G401 (cell line): ENCODE results near the gene RELCH. TPM values are rescaled to one million over a fixed set of nuclear protein-coding genes. Genes with fewer than 3 reads are reported as not detected.
"Not testable (repeated sequence)": the region's sequence is repeated elsewhere in the genome, so short reads cannot be mapped to it uniquely, and the experiment has no call there.

ENCODE experiments used
- DNase-seq: peaks from one replicate; pipeline ENCODE4 v3.0.0-alpha.2; 2015; ENCODE audit warnings: low spot score
- in situ Hi-C: cut with HindIII; loops from 2 replicates; pipeline ENCODE4 v1.10.0; 2016; ENCODE audit warnings: low sequenced_read_pairs, mixed read lengths
- total RNA-seq: library from RNA; depleted of rRNA; stranded (reverse); fragments of >200 nt; shearing (Covaris generic); gene quantifications from 2 replicates; pipeline ENCODE4 v1.2.3, GENCODE V29; 2014; rRNA removed

RELCH gene
- 29.0 and 31.4 TPM in 2 replicates for total RNA-seq

GRCh38 chr18:62186774-62187542 is at the start of gene RELCH, which contains the start of gene PIGN:
Gene RELCH (plus strand): TSS chr18:62187255. CDS start chr18:62187506, 251 bp downstream.
Gene PIGN (minus strand): TSS chr18:62187056. CDS start chr18:62161353, 25,703 bp downstream.
- DNase-seq = peak; percentile 99
- in situ Hi-C loops = no loop called here

DNA sequence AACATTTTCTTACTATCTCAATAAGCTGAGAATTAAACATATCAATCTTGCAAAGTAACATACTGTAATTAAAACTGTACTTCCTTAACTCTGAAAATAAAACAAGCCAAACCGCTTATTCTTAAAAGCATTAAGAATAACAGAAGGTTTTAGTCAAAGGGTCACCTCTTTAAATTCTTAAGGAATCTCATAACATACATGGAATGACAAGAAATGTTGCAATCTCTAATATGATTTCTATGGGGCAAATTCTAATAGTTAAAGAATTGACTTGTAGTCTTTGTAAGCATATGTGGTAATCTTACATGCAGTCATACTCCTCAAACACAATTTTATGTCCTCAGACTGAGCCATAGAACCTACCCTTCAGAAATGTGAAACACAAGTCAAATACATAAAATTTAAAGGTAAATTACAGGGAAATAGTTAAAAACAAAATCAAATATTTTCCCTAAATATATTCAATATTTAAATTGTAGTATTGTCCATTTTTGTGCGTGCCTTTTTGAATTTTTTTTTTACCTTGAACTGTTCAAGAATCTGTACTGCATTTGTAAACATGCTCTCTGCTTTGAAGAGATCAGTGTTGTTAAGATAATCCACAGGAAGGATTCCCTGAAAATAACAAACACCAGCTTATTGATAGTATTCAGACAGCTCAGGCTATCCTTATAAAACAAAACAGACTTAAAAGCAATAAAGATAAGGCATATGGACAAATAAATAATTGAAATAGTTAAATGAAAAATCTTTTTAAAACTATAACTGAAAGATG is 48.4 kb upstream of the RELCH start:
- no peak for DNase-seq
- in situ Hi-C loops = no loop called here

- no peak for DNase-seq
- in situ Hi-C loops = no loop called here
Observed at GRCh38 chr18:62140259-62140658, 46.8 kb upstream of the RELCH start.

DNA sequence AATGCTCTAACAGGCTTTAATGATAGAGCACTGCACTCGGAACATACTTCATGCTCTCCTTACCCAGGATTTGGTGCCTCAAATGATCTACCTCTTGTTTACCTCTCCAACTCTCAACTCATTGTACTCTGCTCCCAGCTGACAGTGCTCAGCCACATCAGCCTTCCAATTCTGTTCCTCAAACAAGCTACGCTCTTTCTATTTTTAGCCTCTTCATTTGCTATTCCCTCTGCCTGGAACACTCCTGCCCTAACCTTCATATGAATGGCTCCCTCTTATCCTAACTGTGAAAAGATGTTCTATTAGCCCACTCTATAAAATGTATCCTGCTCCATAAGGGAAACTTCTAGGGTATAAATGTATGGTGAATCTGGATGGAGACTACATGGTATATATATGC is 42.7 kb upstream of the RELCH start:
- DNase-seq = no peak
- in situ Hi-C loops = no loop called here

DNA sequence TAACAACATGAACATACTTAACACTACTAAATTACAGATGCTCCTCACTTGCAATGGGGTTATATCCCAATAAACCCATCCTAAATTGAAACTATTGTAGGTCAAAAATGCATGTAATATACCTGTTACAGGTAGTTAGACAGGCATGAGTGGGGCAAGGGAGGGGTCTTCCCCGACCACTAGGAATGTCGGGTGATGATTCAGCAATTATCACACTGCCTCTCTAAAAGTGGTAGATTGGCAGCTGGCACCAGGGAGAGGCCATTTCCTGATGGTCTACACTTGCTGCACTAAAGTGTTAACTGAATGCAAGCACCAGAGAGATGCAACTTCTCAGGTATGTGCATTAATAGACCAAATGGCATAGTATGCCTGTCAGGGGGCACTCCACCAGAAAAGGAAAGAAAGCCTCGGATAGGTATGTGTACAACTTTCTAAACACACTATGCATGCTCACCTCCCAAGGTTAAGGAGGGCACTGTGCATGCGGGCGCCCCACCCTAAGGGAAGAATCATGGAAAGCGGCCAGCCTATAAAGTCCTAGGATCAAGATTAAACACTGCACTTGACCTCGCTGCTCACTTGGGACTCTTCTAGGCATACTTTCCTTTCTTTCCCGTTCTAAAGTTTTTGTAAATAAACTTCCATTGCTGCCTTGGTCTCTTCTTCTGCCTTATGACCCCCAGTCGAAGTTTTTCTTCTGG is 35.8 kb upstream of the RELCH start:
- in situ Hi-C loops = no loop called here
- DNase-seq = no peak

- DNase-seq = no peak
- in situ Hi-C loops = no loop called here
Observed at GRCh38 chr18:62152844-62153243, 34.2 kb upstream of the RELCH start.

- DNase-seq = no peak
- in situ Hi-C loops = no loop called here
Observed at GRCh38 chr18:62157843-62158242, 29.2 kb upstream of the RELCH start.

DNA sequence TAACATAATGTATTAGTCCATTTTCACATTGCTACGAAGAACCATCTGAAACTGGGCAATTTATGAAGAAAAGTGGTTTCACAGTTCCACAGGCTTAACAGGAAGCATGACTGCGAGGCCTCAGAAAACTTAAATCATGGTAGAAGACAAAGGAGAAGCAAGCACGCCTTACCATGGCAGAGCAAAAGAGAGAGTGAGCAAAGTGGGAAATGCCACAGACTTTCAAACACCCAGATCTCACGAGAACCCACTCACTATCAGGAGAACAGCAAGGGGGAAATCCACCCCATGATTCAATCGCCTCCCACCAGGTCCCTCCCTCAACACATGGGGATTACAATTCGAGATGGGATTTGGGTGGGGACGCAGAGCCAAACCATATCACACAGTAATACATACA is 22.7 kb upstream of the RELCH start:
- DNase-seq = no peak
- in situ Hi-C loops = no loop called here

- DNase-seq = no peak
- in situ Hi-C loops = no loop called here
Observed at GRCh38 chr18:62164855-62165487, 22.1 kb upstream of the RELCH start.

DNA sequence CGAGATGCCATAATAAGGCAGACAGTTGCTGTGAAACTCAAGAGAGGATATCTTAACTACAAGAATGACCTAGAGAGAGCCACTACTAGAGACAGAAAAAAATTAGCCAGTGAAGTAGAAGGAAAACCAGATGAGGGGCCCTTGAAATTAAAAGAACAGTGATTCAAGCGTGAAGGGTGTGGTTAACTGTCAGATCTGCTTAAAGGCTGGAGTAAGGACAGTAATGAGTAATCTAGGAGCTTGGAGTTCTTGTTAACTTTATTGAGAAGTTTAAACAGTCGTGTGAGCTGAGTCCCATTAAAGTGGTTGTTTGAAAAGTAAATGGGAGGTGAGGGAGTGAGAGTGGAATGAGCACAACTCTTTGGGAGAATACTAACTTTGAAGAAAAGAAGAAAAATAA is 21.5 kb upstream of the RELCH start:
- in situ Hi-C loops = no loop called here
- no peak for DNase-seq

DNA sequence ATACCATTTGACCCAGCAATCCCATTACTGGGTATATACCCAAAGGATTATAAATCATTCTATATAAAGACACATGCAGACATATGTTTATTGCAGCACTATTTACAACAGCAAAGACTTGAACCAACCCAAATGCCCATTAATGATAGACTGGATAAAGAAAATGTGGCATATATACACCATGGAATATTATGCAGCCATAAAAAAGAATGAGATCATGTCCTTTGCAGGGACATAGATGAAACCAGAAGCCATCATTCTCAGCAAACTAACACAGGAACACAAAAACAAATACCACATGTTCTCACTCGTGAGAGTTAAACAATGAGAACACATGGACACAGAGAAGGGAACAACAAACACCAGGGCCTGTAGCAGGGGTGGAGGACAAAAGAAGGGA is 20.5 kb upstream of the RELCH start:
- in situ Hi-C loops, DNase-seq: not testable (repeated sequence)

- no peak for DNase-seq
- in situ Hi-C loops = no loop called here
Observed at GRCh38 chr18:62170857-62171256, 16.2 kb upstream of the RELCH start.

DNA sequence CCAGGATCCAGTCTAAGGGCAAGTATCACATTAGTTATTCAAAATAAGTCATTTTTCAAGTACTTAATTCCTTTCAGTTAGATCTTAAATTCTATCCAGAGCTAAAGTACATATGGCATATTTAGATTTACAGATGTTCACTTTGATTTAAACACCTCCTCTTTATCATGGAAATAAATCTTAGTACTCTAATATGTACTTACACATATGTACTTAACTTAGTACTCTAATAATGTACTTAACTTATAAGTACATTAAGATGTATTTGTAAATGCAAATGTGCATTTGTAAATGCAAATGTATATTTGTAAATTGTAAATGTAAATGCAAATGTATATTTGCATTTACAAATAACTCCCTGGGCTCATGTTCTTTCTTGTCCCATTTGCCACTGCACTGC is 14.8 kb upstream of the RELCH start:
- in situ Hi-C loops = no loop called here
- no peak for DNase-seq

- DNase-seq = no peak
- in situ Hi-C loops = no loop called here
Observed at GRCh38 chr18:62175521-62175920, 11.5 kb upstream of the RELCH start.

DNA sequence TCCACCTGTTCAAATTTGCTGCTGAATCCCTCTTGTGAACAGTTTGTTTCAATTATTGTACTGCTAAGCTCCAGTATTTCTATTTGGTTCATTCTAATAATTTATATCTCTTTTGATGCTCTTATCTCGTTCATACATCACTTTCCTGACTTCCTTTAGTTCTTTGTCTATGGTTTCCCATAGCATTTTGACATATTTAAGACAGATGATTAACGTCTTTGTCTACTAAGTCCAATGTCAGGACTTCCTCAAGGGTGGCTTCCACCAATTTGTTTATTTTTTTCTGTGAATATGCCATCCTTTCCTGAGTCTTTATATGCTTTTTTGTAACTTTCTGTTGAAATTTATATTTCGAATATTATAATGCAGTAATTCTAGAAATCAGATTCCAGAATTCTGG is 9.8 kb upstream of the RELCH start:
- no peak for DNase-seq
- in situ Hi-C loops = no loop called here

DNA sequence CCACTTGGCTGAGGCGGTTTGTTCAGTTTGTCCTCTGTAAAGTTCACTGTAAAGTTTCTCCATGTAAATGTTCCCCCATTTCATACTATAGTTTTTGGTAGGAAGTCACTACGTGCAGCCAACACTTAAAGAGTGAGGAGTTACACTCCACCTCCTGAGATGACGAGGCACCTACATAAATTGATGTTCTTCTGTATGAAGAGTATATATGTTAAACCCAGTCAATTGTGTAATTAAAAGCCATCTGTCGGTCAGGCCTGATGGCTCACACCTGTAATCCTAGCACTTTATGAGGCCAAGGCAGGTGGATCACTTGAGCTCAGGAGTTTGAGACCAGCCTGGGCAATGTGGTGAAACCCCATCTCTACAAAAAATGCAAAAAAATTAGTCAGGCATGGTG is 7.8 kb upstream of the RELCH start:
- in situ Hi-C loops = no loop called here
- no peak for DNase-seq

- in situ Hi-C loops = no loop called here
- no peak for DNase-seq
Observed at GRCh38 chr18:62182220-62182619, 4.8 kb upstream of the RELCH start.

DNA sequence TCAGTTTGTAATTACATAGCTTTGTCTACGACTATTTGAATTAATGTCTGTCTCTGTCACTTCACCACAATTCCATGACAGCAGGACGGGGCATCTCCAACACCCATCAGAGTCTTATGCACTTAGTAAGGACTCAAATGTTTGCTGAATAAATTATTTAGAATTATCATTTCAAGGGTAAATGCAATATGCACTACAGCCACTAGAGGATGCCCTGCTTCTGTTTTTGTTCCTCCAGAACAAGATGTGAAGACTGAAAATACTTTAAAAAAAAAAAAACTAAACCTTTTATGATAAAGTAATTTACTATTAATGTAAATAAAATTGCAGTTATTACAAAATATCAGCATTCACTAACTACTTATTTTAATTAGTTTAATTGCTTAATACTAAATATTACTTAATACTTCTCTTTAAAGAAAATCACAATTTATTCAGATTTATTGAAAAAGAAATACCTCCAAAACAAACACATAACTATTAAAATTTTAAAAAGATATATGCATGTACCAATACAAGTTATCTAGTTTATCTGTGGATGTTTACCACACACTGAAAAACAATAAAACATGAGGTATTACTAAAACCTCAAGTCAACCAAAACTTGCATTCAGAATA is 3.4 kb upstream of the RELCH start:
- in situ Hi-C loops = no loop called here
- DNase-seq = peak; percentile 63

GRCh38 chr18:62186499-62186773 is 619 bp upstream of the RELCH start:
- no peak for DNase-seq
- in situ Hi-C loops = no loop called here
